MCF 10A (cell line): Measurements from ENCODE around the gene SAG. TPM values are rescaled to one million over a fixed set of nuclear protein-coding genes. Genes with fewer than 3 reads are reported as not detected.

Experiments used
- BruUV-seq: library from RNA; stranded (reverse); fragments of 400-500 nt; replicated peaks from 2 replicates; lab custom pipeline; 2021; lab: Mats Ljungman, UMichigan
- CTCF ChIA-PET: fragments of 300-600 bp; sonication (Branson Sonifier 250); formaldehyde crosslinking; extraction: SDS; loops from one replicate; lab custom pipeline; 2021; ENCODE audit warnings: antibody characterized with exemption, inconsistent platforms; lab: Yijun Ruan, JAX
- POLR2A ChIA-PET: fragments of 300-600, 350-650 bp; sonication (Branson Sonifier 250); formaldehyde crosslinking; extraction: SDS; loops from one replicate; lab custom pipeline; 2020; ENCODE audit warnings: antibody characterized with exemption, inconsistent platforms; lab: Yijun Ruan, JAX
- DNase-seq: peaks from one replicate; pipeline ENCODE4 v3.0.0-alpha.2; 2018; ENCODE audit not compliant: unreplicated experiment
- H3K27ac Mint-ChIP-seq: one replicate; pipeline ENCODE4 v1.8.0; 2022; ENCODE audit warnings: mild to moderate bottlenecking, low read depth, mixed read lengths; ENCODE audit not compliant: unreplicated experiment
- H3K27me3 Mint-ChIP-seq: one replicate; pipeline ENCODE4 v1.8.0; 2022; ENCODE audit warnings: mixed read lengths; ENCODE audit not compliant: insufficient read depth, unreplicated experiment
- H3K36me3 Mint-ChIP-seq: one replicate; pipeline ENCODE4 v1.8.0; 2022; ENCODE audit warnings: mild to moderate bottlenecking, moderate library complexity, mixed read lengths; ENCODE audit not compliant: insufficient read depth, unreplicated experiment
- H3K4me1 Mint-ChIP-seq: one replicate; pipeline ENCODE4 v1.8.0; 2022; ENCODE audit warnings: mixed read lengths; ENCODE audit not compliant: insufficient read depth, unreplicated experiment
- H3K4me3 Mint-ChIP-seq: one replicate; pipeline ENCODE4 v1.8.0; 2022; ENCODE audit warnings: mild to moderate bottlenecking, moderate library complexity, mixed read lengths; ENCODE audit not compliant: unreplicated experiment
- H3K9me3 Mint-ChIP-seq: one replicate; pipeline ENCODE4 v1.8.0; 2022; ENCODE audit warnings: mixed read lengths; ENCODE audit not compliant: unreplicated experiment
- intact Hi-C: fragments of 100-400 bp; cut with micrococcal nuclease; formaldehyde crosslinking; loops from 2 replicates; pipeline ENCODE4 v1.14.1; 2022
- total RNA-seq: library from RNA; stranded (reverse); gene quantifications from 2 replicates; pipeline ENCODE4 v1.2.3, GENCODE V29; 2022
- TF ChIP-seq, protein P1 (sequence below): fragments of 200-600 bp; IDR thresholded peaks from one replicate; pipeline ENCODE4 v1.8.0; 2022; ENCODE audit warnings: antibody characterized with exemption, mild to moderate bottlenecking; ENCODE audit not compliant: unreplicated experiment

SAG gene
- total RNA-seq, 1 experiment from 2014 or later = not detected

DNA sequence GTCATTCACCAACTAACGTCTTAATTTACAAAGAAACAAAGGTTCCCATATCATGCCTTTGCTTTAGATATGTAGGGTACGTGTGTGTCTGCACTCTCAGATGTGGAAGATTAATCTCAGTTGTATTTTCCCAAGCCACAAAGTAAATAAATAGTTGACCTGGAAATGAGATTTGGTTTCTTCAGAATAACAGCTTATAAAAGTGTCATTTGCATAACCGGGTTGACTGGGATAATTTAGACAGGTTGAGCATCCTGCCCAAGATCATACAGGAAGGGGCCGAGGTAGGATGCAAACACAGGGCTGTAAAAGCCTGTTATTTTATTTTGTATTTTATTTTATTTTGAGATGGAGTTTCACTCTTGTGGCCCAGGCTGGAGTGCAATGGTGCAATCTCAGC is 36.7 kb upstream of the SAG start:
- TF ChIP-seq, protein P1, sequence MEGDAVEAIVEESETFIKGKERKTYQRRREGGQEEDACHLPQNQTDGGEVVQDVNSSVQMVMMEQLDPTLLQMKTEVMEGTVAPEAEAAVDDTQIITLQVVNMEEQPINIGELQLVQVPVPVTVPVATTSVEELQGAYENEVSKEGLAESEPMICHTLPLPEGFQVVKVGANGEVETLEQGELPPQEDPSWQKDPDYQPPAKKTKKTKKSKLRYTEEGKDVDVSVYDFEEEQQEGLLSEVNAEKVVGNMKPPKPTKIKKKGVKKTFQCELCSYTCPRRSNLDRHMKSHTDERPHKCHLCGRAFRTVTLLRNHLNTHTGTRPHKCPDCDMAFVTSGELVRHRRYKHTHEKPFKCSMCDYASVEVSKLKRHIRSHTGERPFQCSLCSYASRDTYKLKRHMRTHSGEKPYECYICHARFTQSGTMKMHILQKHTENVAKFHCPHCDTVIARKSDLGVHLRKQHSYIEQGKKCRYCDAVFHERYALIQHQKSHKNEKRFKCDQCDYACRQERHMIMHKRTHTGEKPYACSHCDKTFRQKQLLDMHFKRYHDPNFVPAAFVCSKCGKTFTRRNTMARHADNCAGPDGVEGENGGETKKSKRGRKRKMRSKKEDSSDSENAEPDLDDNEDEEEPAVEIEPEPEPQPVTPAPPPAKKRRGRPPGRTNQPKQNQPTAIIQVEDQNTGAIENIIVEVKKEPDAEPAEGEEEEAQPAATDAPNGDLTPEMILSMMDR = no peak
- Mint-ChIP-seq H3K9me3 (no peaks in the 10 kb centered on the region), H3K27me3 (no peaks in the 10 kb centered on the region), H3K4me3 (no peak overlapping the region), H3K36me3 (peaks cover 94% of the 10 kb centered on the region), H3K27ac (no peak overlapping the region), H3K4me1 (no peaks in the 10 kb centered on the region)
- ChIA-PET CTCF (interaction anchor here (0.6 to 1.6 kb wide), 2 partner anchors 16 to 177 kb away, joined by 3 to 5 read pairs; no protein-coding TSS in a partner anchor), POLR2A (interaction anchor here (1.6 kb wide), 1 partner anchor 172 kb away, joined by 5 read pairs; no protein-coding TSS in a partner anchor)
- intact Hi-C loops = no loop called here
- BruUV-seq = no TSS peak
- DNase-seq = no peak

DNA sequence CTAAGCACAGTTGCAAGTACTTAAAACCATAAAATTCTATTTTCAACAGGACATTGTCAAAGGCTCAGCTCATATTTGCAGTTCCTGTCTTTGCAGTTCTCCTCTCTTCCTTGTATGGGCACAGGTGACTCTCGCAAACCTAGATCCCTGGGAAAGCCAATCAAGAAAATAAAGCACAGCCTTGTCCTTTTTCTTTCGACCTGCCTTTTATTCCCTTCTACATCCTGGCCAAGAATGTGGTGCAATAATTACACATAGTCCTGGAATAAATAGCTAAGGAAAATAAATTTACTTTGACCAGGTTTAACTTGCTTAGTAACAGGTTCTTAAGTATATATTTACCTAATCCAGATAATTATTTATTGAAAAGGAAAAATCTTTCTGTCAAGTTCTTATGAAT is 35.9 kb upstream of the SAG start:
- H3K27ac Mint-ChIP-seq = no peak overlapping the region
- POLR2A ChIA-PET = interaction anchor here (1.2 to 1.6 kb wide), 2 partner anchors 80 to 172 kb away, joined by 3 to 5 read pairs; no protein-coding TSS in a partner anchor

DNA sequence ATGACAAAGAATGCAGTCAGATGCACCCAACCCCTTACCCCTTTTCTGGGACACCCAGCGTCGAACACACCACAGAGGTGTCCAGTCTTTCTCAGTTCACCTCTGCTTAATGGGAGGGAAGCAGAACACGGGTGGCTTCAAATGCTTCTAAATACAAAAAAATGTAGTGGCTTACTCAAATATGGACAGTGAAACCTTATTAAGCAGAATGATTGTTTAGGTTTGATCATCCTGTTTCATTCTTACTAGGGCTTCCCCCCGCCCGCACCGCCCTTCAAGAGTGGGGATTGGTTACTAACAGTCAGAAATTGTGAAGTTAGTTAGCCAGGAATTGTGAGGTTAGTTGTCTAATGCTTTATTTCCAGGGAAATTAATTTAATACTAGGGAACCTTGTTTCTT is 34.5 kb upstream of the SAG start:
- DNase-seq = no peak
- no peaks in the 10 kb centered on the region for H3K27me3 Mint-ChIP-seq
- no peak overlapping the region for H3K4me3 Mint-ChIP-seq
- TF ChIP-seq, protein P1 = no peak
- H3K4me1 Mint-ChIP-seq = no peaks in the 10 kb centered on the region
- no peak overlapping the region for H3K27ac Mint-ChIP-seq
- no TSS peak for BruUV-seq
- peaks cover 90% of the 10 kb centered on the region for H3K36me3 Mint-ChIP-seq
- H3K9me3 Mint-ChIP-seq = no peaks in the 10 kb centered on the region
- intact Hi-C loops = no loop called here
- ChIA-PET CTCF (interaction anchor here (1.0 kb wide), 1 partner anchor 133 kb away, joined by 3 read pairs; no protein-coding TSS in a partner anchor), POLR2A (no interaction called here)

More for the DNA sequence above, 35.9 kb upstream of the SAG start:
- Mint-ChIP-seq H3K4me1 (no peaks in the 10 kb centered on the region), H3K9me3 (no peaks in the 10 kb centered on the region), H3K36me3 (peaks cover 91% of the 10 kb centered on the region), H3K4me3 (no peak overlapping the region), H3K27me3 (no peaks in the 10 kb centered on the region)
- no peak for DNase-seq
- intact Hi-C loops = no loop called here
- TF ChIP-seq, protein P1 = no peak
- BruUV-seq = no TSS peak
- CTCF ChIA-PET = no interaction called here

DNA sequence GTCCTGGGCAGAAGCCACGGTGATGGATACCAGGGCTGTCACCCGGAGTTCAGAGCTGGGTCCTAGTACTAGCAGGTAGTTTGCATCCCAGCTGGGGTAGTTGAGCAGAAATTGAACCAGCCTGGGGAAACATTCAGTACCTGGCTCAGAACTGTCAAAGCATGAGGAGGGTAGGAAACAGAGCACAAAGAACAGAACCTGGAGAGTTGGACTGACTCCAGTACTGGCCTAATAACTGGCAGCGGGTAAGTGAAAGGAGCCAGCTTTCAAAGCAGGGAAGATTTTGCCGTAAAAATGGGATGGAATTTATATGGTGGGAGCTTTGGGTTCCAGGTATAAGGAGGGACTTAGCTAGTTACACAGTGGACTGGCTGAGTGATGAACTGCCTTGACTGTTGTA is 32.4 kb upstream of the SAG start:
- intact Hi-C loops = no loop called here
- TF ChIP-seq, protein P1 = no peak
- no peaks in the 10 kb centered on the region for H3K9me3 Mint-ChIP-seq
- no peak overlapping the region for H3K4me3 Mint-ChIP-seq
- H3K27ac Mint-ChIP-seq = no peak overlapping the region
- no peaks in the 10 kb centered on the region for H3K4me1 Mint-ChIP-seq
- ChIA-PET POLR2A (no interaction called here), CTCF (interaction anchor here (0.6 to 0.7 kb wide), 3 partner anchors 31 to 1031 kb away, joined by 3 read pairs; no protein-coding TSS in a partner anchor)
- peaks cover 90% of the 10 kb centered on the region for H3K36me3 Mint-ChIP-seq
- no TSS peak for BruUV-seq
- no peaks in the 10 kb centered on the region for H3K27me3 Mint-ChIP-seq
- DNase-seq = no peak
